WTC11 (cell line): ENCODE data around the gene LTBP2.

Experiments used
- CBFB ChIP-seq: sonication (generic); formaldehyde crosslinking; IDR thresholded peaks from 2 replicates; pipeline ENCODE4 v1.8.1; 2022; ENCODE audit warnings: mild to moderate bottlenecking, low read depth, missing genetic modification reagents
- CREB1 ChIP-seq: sonication (generic); formaldehyde crosslinking; IDR thresholded peaks from 2 replicates; pipeline ENCODE4 v1.8.0; 2023; ENCODE audit warnings: mild to moderate bottlenecking, missing genetic modification reagents
- ESRRA ChIP-seq: sonication (generic); formaldehyde crosslinking; IDR thresholded peaks from 2 replicates; pipeline ENCODE4 v1.8.1; 2022; ENCODE audit warnings: mild to moderate bottlenecking, missing genetic modification reagents, borderline replicate concordance
- NFATC4 ChIP-seq: fragments of 250-450 bp; sonication (Bioruptor Pico); IDR thresholded peaks from 2 replicates; pipeline ENCODE4 v1.9.0; 2021; ENCODE audit warnings: mild to moderate bottlenecking
- SP1 ChIP-seq: sonication (generic); formaldehyde crosslinking; conservative IDR thresholded peaks from 2 replicates; pipeline ENCODE4 v1.8.1; 2022; ENCODE audit warnings: missing genetic modification reagents
- ZNF138 ChIP-seq: sonication (generic); formaldehyde crosslinking; conservative IDR thresholded peaks from 2 replicates; pipeline ENCODE4 v1.8.1; 2022; ENCODE audit warnings: mild to moderate bottlenecking, moderate library complexity, missing genetic modification reagents
- TF ChIP-seq, protein P1 (sequence below): fragments of 200-600 bp; IDR thresholded peaks from 2 replicates; pipeline ENCODE4 v1.8.0; 2022; ENCODE audit warnings: antibody characterized with exemption
- TF ChIP-seq, protein P2 (sequence below): sonication (generic); formaldehyde crosslinking; IDR thresholded peaks from 2 replicates; pipeline ENCODE4 v1.8.1; 2022; ENCODE audit warnings: low read depth, missing genetic modification reagents, borderline replicate concordance
- TF ChIP-seq, protein P3 (sequence below): sonication (generic); formaldehyde crosslinking; IDR thresholded peaks from 2 replicates; pipeline ENCODE4 v1.8.1; 2023; ENCODE audit warnings: mild to moderate bottlenecking, missing genetic modification reagents, borderline replicate concordance
- TF ChIP-seq, protein P4 (sequence below): sonication (generic); formaldehyde crosslinking; IDR thresholded peaks from 2 replicates; pipeline ENCODE4 v1.8.1; 2022; ENCODE audit warnings: mild to moderate bottlenecking, moderate library complexity, missing genetic modification reagents

DNA sequence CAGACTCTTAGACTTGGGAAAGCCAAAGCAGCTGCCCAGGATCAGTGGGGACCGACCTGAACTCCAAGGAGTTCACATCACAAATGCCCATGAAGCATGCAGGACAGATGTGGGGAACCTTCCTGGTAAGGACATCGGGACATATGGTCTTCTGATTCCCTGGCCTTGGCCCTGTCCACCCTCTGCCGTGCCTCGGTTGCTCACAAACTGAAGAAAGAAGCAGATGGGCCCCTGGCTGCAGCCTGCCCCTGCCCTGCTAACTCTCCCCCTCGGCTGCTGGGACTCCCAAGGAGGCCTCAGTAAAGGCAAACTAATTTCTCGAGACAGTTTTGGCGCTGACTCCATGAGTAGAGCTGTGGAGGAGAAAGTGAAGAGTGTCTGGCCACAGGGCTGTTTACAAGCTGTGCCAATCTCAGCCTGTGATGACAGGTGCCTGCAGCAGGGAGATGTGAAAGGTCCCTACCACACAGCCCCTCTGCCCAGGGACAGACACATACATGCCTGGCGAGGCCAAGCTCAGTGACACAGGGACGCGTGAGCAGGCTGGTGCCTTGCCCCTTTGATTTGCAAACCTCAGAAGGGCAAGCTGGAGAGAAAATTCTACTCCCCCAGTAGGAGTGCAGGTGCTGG is 69.9 kb downstream of the LTBP2 start:
- TF ChIP-seq, protein P1, sequence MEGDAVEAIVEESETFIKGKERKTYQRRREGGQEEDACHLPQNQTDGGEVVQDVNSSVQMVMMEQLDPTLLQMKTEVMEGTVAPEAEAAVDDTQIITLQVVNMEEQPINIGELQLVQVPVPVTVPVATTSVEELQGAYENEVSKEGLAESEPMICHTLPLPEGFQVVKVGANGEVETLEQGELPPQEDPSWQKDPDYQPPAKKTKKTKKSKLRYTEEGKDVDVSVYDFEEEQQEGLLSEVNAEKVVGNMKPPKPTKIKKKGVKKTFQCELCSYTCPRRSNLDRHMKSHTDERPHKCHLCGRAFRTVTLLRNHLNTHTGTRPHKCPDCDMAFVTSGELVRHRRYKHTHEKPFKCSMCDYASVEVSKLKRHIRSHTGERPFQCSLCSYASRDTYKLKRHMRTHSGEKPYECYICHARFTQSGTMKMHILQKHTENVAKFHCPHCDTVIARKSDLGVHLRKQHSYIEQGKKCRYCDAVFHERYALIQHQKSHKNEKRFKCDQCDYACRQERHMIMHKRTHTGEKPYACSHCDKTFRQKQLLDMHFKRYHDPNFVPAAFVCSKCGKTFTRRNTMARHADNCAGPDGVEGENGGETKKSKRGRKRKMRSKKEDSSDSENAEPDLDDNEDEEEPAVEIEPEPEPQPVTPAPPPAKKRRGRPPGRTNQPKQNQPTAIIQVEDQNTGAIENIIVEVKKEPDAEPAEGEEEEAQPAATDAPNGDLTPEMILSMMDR: no peak
- TF ChIP-seq, protein P2, sequence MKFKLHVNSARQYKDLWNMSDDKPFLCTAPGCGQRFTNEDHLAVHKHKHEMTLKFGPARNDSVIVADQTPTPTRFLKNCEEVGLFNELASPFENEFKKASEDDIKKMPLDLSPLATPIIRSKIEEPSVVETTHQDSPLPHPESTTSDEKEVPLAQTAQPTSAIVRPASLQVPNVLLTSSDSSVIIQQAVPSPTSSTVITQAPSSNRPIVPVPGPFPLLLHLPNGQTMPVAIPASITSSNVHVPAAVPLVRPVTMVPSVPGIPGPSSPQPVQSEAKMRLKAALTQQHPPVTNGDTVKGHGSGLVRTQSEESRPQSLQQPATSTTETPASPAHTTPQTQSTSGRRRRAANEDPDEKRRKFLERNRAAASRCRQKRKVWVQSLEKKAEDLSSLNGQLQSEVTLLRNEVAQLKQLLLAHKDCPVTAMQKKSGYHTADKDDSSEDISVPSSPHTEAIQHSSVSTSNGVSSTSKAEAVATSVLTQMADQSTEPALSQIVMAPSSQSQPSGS: no peak
- TF ChIP-seq, protein P3, sequence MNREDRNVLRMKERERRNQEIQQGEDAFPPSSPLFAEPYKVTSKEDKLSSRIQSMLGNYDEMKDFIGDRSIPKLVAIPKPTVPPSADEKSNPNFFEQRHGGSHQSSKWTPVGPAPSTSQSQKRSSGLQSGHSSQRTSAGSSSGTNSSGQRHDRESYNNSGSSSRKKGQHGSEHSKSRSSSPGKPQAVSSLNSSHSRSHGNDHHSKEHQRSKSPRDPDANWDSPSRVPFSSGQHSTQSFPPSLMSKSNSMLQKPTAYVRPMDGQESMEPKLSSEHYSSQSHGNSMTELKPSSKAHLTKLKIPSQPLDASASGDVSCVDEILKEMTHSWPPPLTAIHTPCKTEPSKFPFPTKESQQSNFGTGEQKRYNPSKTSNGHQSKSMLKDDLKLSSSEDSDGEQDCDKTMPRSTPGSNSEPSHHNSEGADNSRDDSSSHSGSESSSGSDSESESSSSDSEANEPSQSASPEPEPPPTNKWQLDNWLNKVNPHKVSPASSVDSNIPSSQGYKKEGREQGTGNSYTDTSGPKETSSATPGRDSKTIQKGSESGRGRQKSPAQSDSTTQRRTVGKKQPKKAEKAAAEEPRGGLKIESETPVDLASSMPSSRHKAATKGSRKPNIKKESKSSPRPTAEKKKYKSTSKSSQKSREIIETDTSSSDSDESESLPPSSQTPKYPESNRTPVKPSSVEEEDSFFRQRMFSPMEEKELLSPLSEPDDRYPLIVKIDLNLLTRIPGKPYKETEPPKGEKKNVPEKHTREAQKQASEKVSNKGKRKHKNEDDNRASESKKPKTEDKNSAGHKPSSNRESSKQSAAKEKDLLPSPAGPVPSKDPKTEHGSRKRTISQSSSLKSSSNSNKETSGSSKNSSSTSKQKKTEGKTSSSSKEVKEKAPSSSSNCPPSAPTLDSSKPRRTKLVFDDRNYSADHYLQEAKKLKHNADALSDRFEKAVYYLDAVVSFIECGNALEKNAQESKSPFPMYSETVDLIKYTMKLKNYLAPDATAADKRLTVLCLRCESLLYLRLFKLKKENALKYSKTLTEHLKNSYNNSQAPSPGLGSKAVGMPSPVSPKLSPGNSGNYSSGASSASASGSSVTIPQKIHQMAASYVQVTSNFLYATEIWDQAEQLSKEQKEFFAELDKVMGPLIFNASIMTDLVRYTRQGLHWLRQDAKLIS (CRISPR knock-in tag): no peak
- TF ChIP-seq, protein P4, sequence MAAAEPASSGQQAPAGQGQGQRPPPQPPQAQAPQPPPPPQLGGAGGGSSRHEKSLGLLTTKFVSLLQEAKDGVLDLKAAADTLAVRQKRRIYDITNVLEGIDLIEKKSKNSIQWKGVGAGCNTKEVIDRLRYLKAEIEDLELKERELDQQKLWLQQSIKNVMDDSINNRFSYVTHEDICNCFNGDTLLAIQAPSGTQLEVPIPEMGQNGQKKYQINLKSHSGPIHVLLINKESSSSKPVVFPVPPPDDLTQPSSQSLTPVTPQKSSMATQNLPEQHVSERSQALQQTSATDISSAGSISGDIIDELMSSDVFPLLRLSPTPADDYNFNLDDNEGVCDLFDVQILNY (CRISPR knock-in tag): no peak
- no peak for TF ChIP-seq SP1
- TF ChIP-seq ESRRA (CRISPR knock-in tag): no peak
- no peak for TF ChIP-seq NFATC4 (CRISPR knock-in tag)
- no peak for TF ChIP-seq ZNF138
- TF ChIP-seq CBFB (CRISPR knock-in tag): no peak
- no peak for TF ChIP-seq CREB1 (CRISPR knock-in tag)
